Transverse colon (tissue), 3 donors: ENCODE results near the gene DUOXA1.

Experiments used
- CTCF ChIP-seq, 5 experiments: fragments of 200-600 bp in 3 of 5; fragments of 450-650 bp in 2 of 5; sonication (generic) in 3 of 5; IDR thresholded peaks; 1 replicate in 2 of 5; 2 replicates in 3 of 5; pipeline ENCODE4 v1.5.1; 2016 to 2017; ENCODE audit warnings: antibody characterized with exemption in 5 of 5, inconsistent platforms in 3 of 5, mild to moderate bottlenecking in 2 of 5, moderate library complexity in 1 of 5
- EP300 ChIP-seq: sonication (generic); formaldehyde crosslinking; IDR thresholded peaks from one replicate; pipeline ENCODE4 v1.6.1; 2017; ENCODE audit warnings: antibody characterized with exemption, low read depth
- POLR2A ChIP-seq: fragments of 450-650 bp; IDR thresholded peaks from one replicate; pipeline ENCODE4 v1.6.1; 2016; ENCODE audit warnings: antibody characterized with exemption, mild to moderate bottlenecking, moderate library complexity

GRCh38 chr15:45115312-45115820, 14.3 kb downstream of the DUOXA1 start:
- TF ChIP-seq POLR2A (no peak), EP300 (no peak), CTCF (IDR thresholded peaks at IDR 0.05) (no peak)
